Posterior vena cava (tissue), 2 donors: Measurements from ENCODE around the gene CTCFL. TPM values are rescaled to one million over a fixed set of nuclear protein-coding genes. Genes with fewer than 3 reads are reported as not detected.

Source experiments
- DNase-seq: peaks from one replicate; pipeline ENCODE4 v3.0.0-alpha.2; 2020; ENCODE audit warnings: low spot score
- intact Hi-C, 2 donors: fragments of 100-400 bp; cut with DNase I; formaldehyde crosslinking; loops; one replicate each; pipeline versions ENCODE4 v1.14.1 to v1.14.2; 2022 to 2023
- long read RNA-seq, 2 donors: library from polyadenylated mRNA; unstranded; transcript quantifications; one replicate each; pipeline ENCODE4 v2.0.0, GENCODE V29; 2020 to 2021
- total RNA-seq, 2 donors: library from RNA; stranded (reverse); fragmentation: NEBNext Ultra II Directional; extraction: Animal tissue kit (Norgen Biotek cat#: 25700); gene quantifications; one replicate each; pipeline ENCODE4 v1.2.1, GENCODE V29; 2021
- donor health status: DM: yes; HTN: yes; CAD: no.
- donor health status: DM: yes; HTN: yes; CAD: no.

The CTCFL gene
- total RNA-seq: not detected
- long read RNA-seq, donor 1: 0 reads
- long read RNA-seq, donor 2: 0 reads

- DNase-seq: no peak
- intact Hi-C loops: loop anchor here in 1 of 2 donors (5.0 kb wide), 1 partner anchor 63 kb away; no protein-coding TSS in a partner anchor
These were observed at the start of gene CTCFL for GRCh38 chr20:57524511-57525176. TSS of gene CTCFL (minus strand) at chr20:57525140. CDS start at chr20:57524205, 935 bp downstream.

GRCh38 chr20:57573894-57574293, 49.0 kb upstream of the CTCFL start:
- intact Hi-C loops: no loop called here
- DNase-seq: no peak

- intact Hi-C loops: no loop called here
- DNase-seq: no peak
These were observed 48.3 kb upstream of the CTCFL start for GRCh38 chr20:57573242-57573641.

- no peak for DNase-seq
- intact Hi-C loops: no loop called here
These were observed 47.0 kb upstream of the CTCFL start for GRCh38 chr20:57571782-57572416.

GRCh38 chr20:57570920-57571319, 46.0 kb upstream of the CTCFL start:
- DNase-seq: no peak
- intact Hi-C loops: no loop called here

- DNase-seq: no peak
- intact Hi-C loops: no loop called here
These were observed 45.4 kb upstream of the CTCFL start for GRCh38 chr20:57570145-57570850.

- peak; percentile 40 for DNase-seq
- intact Hi-C loops: no loop called here
These were observed 44.0 kb upstream of the CTCFL start for GRCh38 chr20:57568960-57569359.

GRCh38 chr20:57568088-57568896, 43.4 kb upstream of the CTCFL start:
- intact Hi-C loops: no loop called here
- DNase-seq: peak; percentile 58

- intact Hi-C loops: no loop called here
- peak; percentile 25 for DNase-seq
These were observed 42.6 kb upstream of the CTCFL start for GRCh38 chr20:57567471-57568079.

GRCh38 chr20:57566803-57567459, 42.0 kb upstream of the CTCFL start:
- peak; percentile 32 for DNase-seq
- intact Hi-C loops: no loop called here

- peak; percentile 3 for DNase-seq
- intact Hi-C loops: no loop called here
These were observed 41.5 kb upstream of the CTCFL start for GRCh38 chr20:57566399-57566798.

GRCh38 chr20:57564951-57565642, 40.2 kb upstream of the CTCFL start:
- intact Hi-C loops: no loop called here
- DNase-seq: peak; percentile 35

- peak; percentile 46 for DNase-seq
- intact Hi-C loops: no loop called here
These were observed 39.4 kb upstream of the CTCFL start for GRCh38 chr20:57564180-57564802.

- intact Hi-C loops: no loop called here
- DNase-seq: peak; percentile 47
These were observed 38.6 kb upstream of the CTCFL start for GRCh38 chr20:57563522-57563921.

GRCh38 chr20:57562541-57563465, 37.9 kb upstream of the CTCFL start:
- intact Hi-C loops: no loop called here
- DNase-seq: peak; percentile 66
